GM23338 (cell line): Measurements from ENCODE around the gene SDR42E2. TPM values are rescaled to one million over a fixed set of nuclear protein-coding genes. Genes with fewer than 3 reads are reported as not detected.

Experiments
- ATAC-seq: fragments of 200-7000 bp; cut with Tn5 transposase; 3 replicates; pipeline ENCODE4 v1.9.1; 2020
- DNase-seq: peaks from one replicate; pipeline ENCODE4 v3.0.0-alpha.2; 2015; ENCODE audit warnings: low spot score
- H2AFZ ChIP-seq: fragments of 200-600 bp; sonication (generic); 2 replicates; pipeline ENCODE4 v1.8.0; 2016; ENCODE audit warnings: antibody characterized with exemption, mild to moderate bottlenecking, moderate library complexity
- H3F3A ChIP-seq: fragments of 200-600 bp; sonication (generic); replicated peaks from 2 replicates; pipeline ENCODE4 v1.8.0; 2017; ENCODE audit warnings: antibody characterized with exemption, mixed run types, low read depth
- H3K27ac ChIP-seq: fragments of 200-600 bp; sonication (generic); 2 replicates; pipeline ENCODE4 v1.6.1; 2016; ENCODE audit warnings: low read depth
- H3K27me3 ChIP-seq: fragments of 200-600 bp; sonication (generic); 2 replicates; pipeline ENCODE4 v1.8.0; 2016; ENCODE audit warnings: mild to moderate bottlenecking, mixed run types, moderate library complexity; ENCODE audit not compliant: insufficient read depth
- H3K36me3 ChIP-seq: fragments of 200-600 bp; sonication (generic); 2 replicates; pipeline ENCODE4 v1.8.0; 2016; ENCODE audit warnings: mild to moderate bottlenecking; ENCODE audit not compliant: insufficient read depth
- H3K4me1 ChIP-seq: fragments of 200-600 bp; sonication (generic); 2 replicates; pipeline ENCODE4 v1.8.0; 2016; ENCODE audit warnings: mild to moderate bottlenecking, moderate library complexity; ENCODE audit not compliant: insufficient read depth
- H3K4me2 ChIP-seq: fragments of 200-600 bp; sonication (generic); 2 replicates; pipeline ENCODE4 v1.7.1; 2017; ENCODE audit warnings: mixed run types
- H3K4me3 ChIP-seq: fragments of 200-600 bp; sonication (generic); 2 replicates; pipeline ENCODE4 v1.6.1; 2016; ENCODE audit warnings: mixed run types
- H3K79me2 ChIP-seq: fragments of 200-600 bp; sonication (generic); replicated peaks from 2 replicates; pipeline ENCODE4 v1.8.0; 2017; ENCODE audit warnings: mild to moderate bottlenecking; ENCODE audit not compliant: insufficient read depth
- H3K9me2 ChIP-seq: fragments of 200-600 bp; sonication (generic); 2 replicates; pipeline ENCODE4 v1.8.0; 2017; ENCODE audit not compliant: insufficient read depth
- H4K20me1 ChIP-seq: fragments of 200-600 bp; sonication (generic); replicated peaks from 2 replicates; pipeline ENCODE4 v1.8.0; 2017; ENCODE audit warnings: mild to moderate bottlenecking; ENCODE audit not compliant: insufficient read depth
- H3K27ac Mint-ChIP-seq: 2 replicates; pipeline ENCODE4 v1.8.0; 2020; ENCODE audit warnings: inconsistent platforms, mild to moderate bottlenecking, moderate library complexity, mixed read lengths
- H3K27me3 Mint-ChIP-seq: 3 replicates; pipeline ENCODE4 v1.8.0; 2022; ENCODE audit warnings: low read depth, mild to moderate bottlenecking, moderate library complexity, mixed read lengths, inconsistent platforms; ENCODE audit not compliant: insufficient read depth, poor library complexity
- H3K36me3 Mint-ChIP-seq: 3 replicates; pipeline ENCODE4 v1.8.0; 2021; ENCODE audit warnings: low read depth, mild to moderate bottlenecking, inconsistent platforms, moderate library complexity, mixed read lengths
- H3K4me1 Mint-ChIP-seq: 3 replicates; pipeline ENCODE4 v1.8.0; 2020; ENCODE audit warnings: mild to moderate bottlenecking, inconsistent platforms, mixed read lengths
- H3K4me3 Mint-ChIP-seq: 3 replicates; pipeline ENCODE4 v1.8.0; 2021; ENCODE audit warnings: moderate library complexity, mild to moderate bottlenecking, inconsistent platforms, mixed read lengths
- H3K9me3 Mint-ChIP-seq: 3 replicates; pipeline ENCODE4 v1.8.0; 2020; ENCODE audit warnings: moderate library complexity, mild to moderate bottlenecking, inconsistent platforms, mixed read lengths
- EZH2 ChIP-seq: fragments of 200-600 bp; sonication (generic); IDR thresholded peaks from one replicate; pipeline ENCODE4 v1.8.0; 2017; ENCODE audit warnings: antibody characterized with exemption, mild to moderate bottlenecking, low read depth; ENCODE audit not compliant: unreplicated experiment
- EZH2phosphoT487 ChIP-seq: fragments of 200-600 bp; sonication (generic); IDR thresholded peaks from one replicate; pipeline ENCODE4 v1.8.1; 2018; ENCODE audit warnings: antibody characterized with exemption; ENCODE audit not compliant: unreplicated experiment
- NANOG ChIP-seq: IDR thresholded peaks from 2 replicates; pipeline ENCODE4 v1.6.1; 2016; ENCODE audit warnings: antibody characterized with exemption, borderline replicate concordance
- POLR2AphosphoS5 ChIP-seq: IDR thresholded peaks from 2 replicates; pipeline ENCODE4 v1.6.1; 2016; ENCODE audit warnings: antibody characterized with exemption, low read depth
- STAT1 ChIP-seq: IDR thresholded peaks from one replicate; pipeline ENCODE4 v1.6.1; 2016; ENCODE audit warnings: antibody characterized with exemption; ENCODE audit not compliant: unreplicated experiment
- ZNF114 ChIP-seq: fragments of 250-450 bp; sonication (Bioruptor Pico); IDR thresholded peaks from 2 replicates; pipeline ENCODE4 v1.5.0; 2020; ENCODE audit warnings: mild to moderate bottlenecking, moderate library complexity
- polyA plus RNA-seq: library from polyadenylated mRNA; unstranded; fragments of >200 nt; fragmentation: Nextera tagmentation; extraction: Ambion mirVana; gene quantifications from 2 replicates; pipeline ENCODE4 v1.2.1, GENCODE V29; 2016
- total RNA-seq: library from RNA; depleted of rRNA; stranded (reverse); fragments of >200 nt; shearing (Covaris generic); gene quantifications from 2 replicates; pipeline ENCODE4 v1.2.3, GENCODE V29; 2014
- TF ChIP-seq, protein P1 (sequence below): IDR thresholded peaks from 2 replicates; pipeline ENCODE4 v1.6.1; 2016; ENCODE audit warnings: antibody characterized with exemption
- TF ChIP-seq, protein P2 (sequence below), 2 experiments: fragments of 200-600 bp in 1 of 2; sonication (generic) in 1 of 2; conservative IDR thresholded peaks; 2 replicates each; pipeline versions ENCODE4 v1.5.1 to v1.6.1; 2016 to 2017; ENCODE audit warnings: antibody characterized with exemption in 2 of 2, low read depth in 2 of 2, mild to moderate bottlenecking in 2 of 2, moderate library complexity in 1 of 2

SDR42E2 gene
- total and polyA plus RNA-seq, 2 experiments from 2014 or later = 0.15 TPM; not detected in 1

DNA sequence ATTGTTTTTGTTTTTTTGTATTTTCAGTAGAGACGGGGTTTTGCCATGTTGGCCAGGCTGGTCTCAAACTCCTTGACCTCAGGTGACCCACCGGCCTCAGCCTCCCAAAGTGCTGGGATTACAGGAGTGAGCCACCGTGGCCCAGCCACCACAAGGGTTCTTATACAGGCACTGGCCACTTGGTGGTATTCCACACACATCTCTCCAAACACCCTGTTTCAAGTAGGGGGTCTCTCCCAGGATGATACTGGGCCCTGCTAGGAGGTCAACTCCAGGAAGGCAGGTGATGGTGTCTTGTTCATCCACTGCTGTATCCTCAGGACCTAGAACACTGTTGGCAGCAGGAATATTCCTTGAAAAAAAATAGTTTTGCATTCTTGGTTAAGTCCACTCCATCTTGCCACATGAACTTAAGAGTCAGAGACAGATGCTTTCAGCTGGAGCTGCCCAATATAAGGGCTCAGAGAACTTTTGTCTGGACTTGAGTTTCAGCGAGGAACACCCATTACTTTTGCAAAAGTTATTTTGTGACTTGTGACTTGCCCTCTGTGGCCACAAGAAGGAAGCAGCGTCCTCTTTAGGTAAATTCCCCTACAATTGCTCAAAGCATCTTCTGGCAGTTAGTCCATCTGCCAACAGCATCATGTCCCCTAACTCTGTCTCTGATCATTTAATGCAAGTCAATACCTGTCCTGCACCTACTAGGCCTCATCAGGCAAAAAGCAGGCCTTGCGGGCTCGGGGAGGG lies 36.4 kb downstream of the SDR42E2 start:
- no peaks in the 10 kb centered on the region for H3K79me2 ChIP-seq
- 0 out of 2 replicates have a peak, but pooled peaks cover 7% of the 10 kb centered on the region for H3F3A ChIP-seq
- H3K27me3 ChIP-seq = no peaks in the 10 kb centered on the region
- peaks cover 3% of the 10 kb centered on the region; the same call in 2 of the 3 replicates for H3K36me3 Mint-ChIP-seq
- peaks cover 5% of the 10 kb centered on the region for H3K9me3 Mint-ChIP-seq
- peaks cover 15% of the 10 kb centered on the region for H3K27me3 Mint-ChIP-seq
- TF ChIP-seq, protein P1, sequence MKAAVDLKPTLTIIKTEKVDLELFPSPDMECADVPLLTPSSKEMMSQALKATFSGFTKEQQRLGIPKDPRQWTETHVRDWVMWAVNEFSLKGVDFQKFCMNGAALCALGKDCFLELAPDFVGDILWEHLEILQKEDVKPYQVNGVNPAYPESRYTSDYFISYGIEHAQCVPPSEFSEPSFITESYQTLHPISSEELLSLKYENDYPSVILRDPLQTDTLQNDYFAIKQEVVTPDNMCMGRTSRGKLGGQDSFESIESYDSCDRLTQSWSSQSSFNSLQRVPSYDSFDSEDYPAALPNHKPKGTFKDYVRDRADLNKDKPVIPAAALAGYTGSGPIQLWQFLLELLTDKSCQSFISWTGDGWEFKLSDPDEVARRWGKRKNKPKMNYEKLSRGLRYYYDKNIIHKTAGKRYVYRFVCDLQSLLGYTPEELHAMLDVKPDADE = no peak
- TF ChIP-seq, protein P2, sequence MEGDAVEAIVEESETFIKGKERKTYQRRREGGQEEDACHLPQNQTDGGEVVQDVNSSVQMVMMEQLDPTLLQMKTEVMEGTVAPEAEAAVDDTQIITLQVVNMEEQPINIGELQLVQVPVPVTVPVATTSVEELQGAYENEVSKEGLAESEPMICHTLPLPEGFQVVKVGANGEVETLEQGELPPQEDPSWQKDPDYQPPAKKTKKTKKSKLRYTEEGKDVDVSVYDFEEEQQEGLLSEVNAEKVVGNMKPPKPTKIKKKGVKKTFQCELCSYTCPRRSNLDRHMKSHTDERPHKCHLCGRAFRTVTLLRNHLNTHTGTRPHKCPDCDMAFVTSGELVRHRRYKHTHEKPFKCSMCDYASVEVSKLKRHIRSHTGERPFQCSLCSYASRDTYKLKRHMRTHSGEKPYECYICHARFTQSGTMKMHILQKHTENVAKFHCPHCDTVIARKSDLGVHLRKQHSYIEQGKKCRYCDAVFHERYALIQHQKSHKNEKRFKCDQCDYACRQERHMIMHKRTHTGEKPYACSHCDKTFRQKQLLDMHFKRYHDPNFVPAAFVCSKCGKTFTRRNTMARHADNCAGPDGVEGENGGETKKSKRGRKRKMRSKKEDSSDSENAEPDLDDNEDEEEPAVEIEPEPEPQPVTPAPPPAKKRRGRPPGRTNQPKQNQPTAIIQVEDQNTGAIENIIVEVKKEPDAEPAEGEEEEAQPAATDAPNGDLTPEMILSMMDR (conservative IDR thresholded peaks at IDR 0.05; ENCODE audit: low read depth in 2 of 2) = peak in 1 of 2 experiments; percentile 34; a peak in 2 of 4 replicates
- 0 out of 2 replicates have a peak, but pooled peaks cover 3% of the 10 kb centered on the region for H3K4me1 ChIP-seq
- no peak overlapping the region for H3K27ac Mint-ChIP-seq
- no peak overlapping the region; the same call in 2 of the 3 replicates for H3K4me3 Mint-ChIP-seq
- H3K9me2 ChIP-seq = no peaks in the 10 kb centered on the region
- H3K4me3 ChIP-seq = no peak overlapping the region
- peak overlapping the region; percentile 43; the same call in 1 of the 2 replicates for H2AFZ ChIP-seq
- H3K36me3 ChIP-seq = no peaks in the 10 kb centered on the region
- H3K4me2 ChIP-seq = no peak overlapping the region
- DNase-seq (no peak), ATAC-seq (no peak)
- H3K27ac ChIP-seq = peak overlapping the region; percentile 69; the same call in 1 of the 2 replicates
- no peaks in the 10 kb centered on the region for H4K20me1 ChIP-seq
- H3K4me1 Mint-ChIP-seq = peaks cover 7% of the 10 kb centered on the region; the same call in 2 of the 3 replicates

DNA sequence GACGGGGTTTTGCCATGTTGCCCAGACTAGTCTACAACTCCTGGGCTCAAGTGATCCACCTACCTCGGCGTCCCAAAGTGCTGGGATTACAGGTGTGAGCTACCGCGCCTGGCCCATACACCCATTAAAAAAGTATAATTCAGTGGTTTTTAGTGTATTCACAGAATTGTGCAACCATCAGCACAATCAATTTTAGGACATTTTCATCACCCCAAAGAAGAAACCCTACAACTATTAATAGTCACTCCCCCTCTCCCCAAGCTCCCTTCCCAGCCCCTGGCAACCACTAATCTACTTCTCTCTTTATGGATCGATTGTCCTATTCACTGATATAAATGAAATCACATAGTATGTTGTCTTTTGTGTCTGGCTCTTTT lies 39.9 kb downstream of the SDR42E2 start:
- Mint-ChIP-seq H3K36me3 (peaks cover 3% of the 10 kb centered on the region; the same call in 1 of the 3 replicates), H3K9me3 (no peaks in the 10 kb centered on the region; the same call in 2 of the 3 replicates), H3K4me1 (peaks cover 7% of the 10 kb centered on the region; the same call in 2 of the 3 replicates), H3K4me3 (no peak overlapping the region), H3K27me3 (peaks cover 3% of the 10 kb centered on the region), H3K27ac (no peak overlapping the region)
- Histone ChIP-seq H3K79me2 (peaks cover 7% of the 10 kb centered on the region), H3K4me1 (peaks cover 12% of the 10 kb centered on the region; the same call in 1 of the 2 replicates), H4K20me1 (peaks cover under 1% of the 10 kb centered on the region; the same call in 1 of the 2 replicates), H3K4me3 (no peak overlapping the region), H3K27ac (no peak overlapping the region), H3F3A (peaks cover 23% of the 10 kb centered on the region), H3K36me3 (no peaks in the 10 kb centered on the region), H2AFZ (no peak overlapping the region), H3K4me2 (no peak overlapping the region), H3K9me2 (no peaks in the 10 kb centered on the region), H3K27me3 (no peaks in the 10 kb centered on the region)
- ATAC-seq (no peak), DNase-seq (no peak)
- TF ChIP-seq, protein P2 (conservative IDR thresholded peaks at IDR 0.05; ENCODE audit: low read depth in 2 of 2) = no peak
- TF ChIP-seq ZNF114 = no peak
- TF ChIP-seq STAT1 = no peak
- TF ChIP-seq NANOG = no peak
- TF ChIP-seq POLR2AphosphoS5 = no peak
- TF ChIP-seq EZH2 = no peak
- TF ChIP-seq EZH2phosphoT487 = no peak
